Activated CD8-positive, alpha-beta T cell treated with anti-CD3 and anti-CD28 coated beads, Interleukin-2, amount 10 ng/mL, durations not matched to agents 7 days and 5 days (primary cell): ENCODE results near the gene C1QL4. TPM values are rescaled to one million over a fixed set of nuclear protein-coding genes. Genes with fewer than 3 reads are reported as not detected.

Experiments
- ATAC-seq: fragments of 150-1000 bp; cut with Tn5 transposase; one replicate; pipeline ENCODE4 v1.10.0; 2021; ENCODE audit warnings: moderate library complexity
- CTCF ChIA-PET: fragments of 350-600 bp; sonication (Branson Sonifier 250); formaldehyde crosslinking; loops from one replicate; lab custom pipeline; 2021; ENCODE audit warnings: antibody characterized with exemption; lab: Charles Lee
- POLR2A ChIA-PET: fragments of 350-600 bp; sonication (Branson Sonifier 250); formaldehyde crosslinking; loops from one replicate; lab custom pipeline; 2021; ENCODE audit warnings: antibody characterized with exemption; lab: Charles Lee
- DNase-seq: peaks from one replicate; pipeline ENCODE4 v3.0.0-alpha.2; 2020
- H3K27ac Mint-ChIP-seq: one replicate; pipeline ENCODE4 v1.8.0; 2021; ENCODE audit warnings: mild to moderate bottlenecking, mixed read lengths
- H3K27me3 Mint-ChIP-seq: one replicate; pipeline ENCODE4 v1.8.0; 2021; ENCODE audit warnings: low read depth, mixed read lengths
- H3K36me3 Mint-ChIP-seq: one replicate; pipeline ENCODE4 v1.8.0; 2021; ENCODE audit warnings: low read depth, mixed read lengths
- H3K4me1 Mint-ChIP-seq: one replicate; pipeline ENCODE4 v1.8.0; 2021; ENCODE audit warnings: low read depth, mixed read lengths
- H3K4me3 Mint-ChIP-seq: one replicate; pipeline ENCODE4 v1.8.0; 2021; ENCODE audit warnings: mild to moderate bottlenecking, mixed read lengths
- H3K9me3 Mint-ChIP-seq: one replicate; pipeline ENCODE4 v1.8.0; 2022; ENCODE audit warnings: mixed read lengths; ENCODE audit not compliant: insufficient read depth
- total RNA-seq, 2 experiments: library from RNA; stranded (reverse); gene quantifications; one replicate each; pipeline ENCODE4 v1.2.3, GENCODE V29; 2021

C1QL4 gene
- total RNA-seq, 2 experiments from 2014 or later: not detected

DNA sequence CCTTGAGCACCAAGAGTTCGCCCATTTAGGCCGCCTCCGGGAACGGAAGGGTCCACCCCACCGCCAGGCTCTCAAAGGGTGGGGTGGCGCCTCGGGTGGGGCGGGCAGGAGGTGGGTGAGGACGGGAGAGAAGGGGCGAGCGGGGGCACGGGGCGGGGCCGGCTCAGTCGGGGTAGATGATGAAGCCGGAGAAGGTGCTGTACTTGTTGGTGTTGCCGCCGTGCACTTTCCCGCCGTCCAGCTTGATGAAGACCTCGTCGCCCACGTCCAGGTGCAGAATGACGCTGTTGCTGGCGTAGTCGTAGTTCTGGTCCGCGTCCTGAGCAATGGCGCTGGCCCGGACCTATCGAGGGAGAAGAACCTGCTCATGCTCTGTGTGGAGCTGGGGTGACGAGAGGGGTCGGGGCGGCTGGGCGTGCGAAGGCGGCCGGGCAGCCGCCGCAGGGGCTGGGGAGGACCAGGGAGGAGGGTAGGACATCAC is 4.1 kb downstream of the C1QL4 start:
- ChIA-PET CTCF (interaction anchor here (1.0 to 3.6 kb wide), 7 partner anchors 10 to 40 kb away, joined by 3 to 37 read pairs (median 12); partner anchors contain the start of genes DNAJC22, SPATS2 and TROAP), POLR2A (interaction anchor here (1.0 to 2.5 kb wide), 3 partner anchors 10 to 15 kb away, joined by 3 to 12 read pairs (median 7); partner anchors contain the start of gene TROAP)
- peaks cover 39% of the 10 kb centered on the region for H3K27me3 Mint-ChIP-seq
- DNase-seq (no peak), ATAC-seq (no peak)
- H3K4me3 Mint-ChIP-seq: no peak overlapping the region
- no peaks in the 10 kb centered on the region for H3K9me3 Mint-ChIP-seq
- peaks cover 37% of the 10 kb centered on the region for H3K36me3 Mint-ChIP-seq
- H3K4me1 Mint-ChIP-seq: peaks cover 17% of the 10 kb centered on the region
- H3K27ac Mint-ChIP-seq: no peak overlapping the region

DNA sequence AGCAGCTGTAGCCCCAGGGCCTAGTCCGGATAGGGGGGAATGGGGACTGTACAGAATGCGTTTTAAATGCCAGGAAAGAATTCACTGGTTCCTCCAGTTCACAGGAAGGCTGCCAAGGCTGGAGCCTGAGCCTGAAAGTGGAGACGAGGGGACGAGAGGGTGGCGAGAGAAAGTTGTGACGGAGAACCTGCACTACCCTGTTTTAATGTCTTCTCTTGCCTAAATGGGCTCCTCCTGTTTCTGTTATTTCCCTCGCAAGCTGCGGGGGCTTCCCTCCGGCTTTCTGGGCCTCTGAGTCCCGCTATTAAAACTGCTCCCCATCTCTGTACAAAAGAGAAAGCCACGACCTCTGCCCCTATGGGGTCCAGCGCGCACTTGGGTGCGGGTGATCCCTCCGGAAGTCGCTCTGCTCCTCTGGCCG is 4.5 kb downstream of the C1QL4 start:
- peaks cover 34% of the 10 kb centered on the region for H3K27me3 Mint-ChIP-seq
- no peak for ATAC-seq
- no peak for DNase-seq
- no peak overlapping the region for H3K27ac Mint-ChIP-seq
- CTCF ChIA-PET: interaction anchor here (1.0 to 3.6 kb wide), 13 partner anchors 10 to 249 kb away, joined by 3 to 37 read pairs (median 9); partner anchors contain the start of genes DNAJC22, PRPH, SPATS2 and TROAP
- POLR2A ChIA-PET: interaction anchor here (0.9 to 2.2 kb wide), 3 partner anchors 10 to 202 kb away, joined by 3 to 12 read pairs (median 3); partner anchors contain the start of genes TROAP and TUBA1B
- H3K36me3 Mint-ChIP-seq: peaks cover 42% of the 10 kb centered on the region
- H3K4me1 Mint-ChIP-seq: peaks cover 12% of the 10 kb centered on the region
- H3K9me3 Mint-ChIP-seq: no peaks in the 10 kb centered on the region
- H3K4me3 Mint-ChIP-seq: no peak overlapping the region

DNA sequence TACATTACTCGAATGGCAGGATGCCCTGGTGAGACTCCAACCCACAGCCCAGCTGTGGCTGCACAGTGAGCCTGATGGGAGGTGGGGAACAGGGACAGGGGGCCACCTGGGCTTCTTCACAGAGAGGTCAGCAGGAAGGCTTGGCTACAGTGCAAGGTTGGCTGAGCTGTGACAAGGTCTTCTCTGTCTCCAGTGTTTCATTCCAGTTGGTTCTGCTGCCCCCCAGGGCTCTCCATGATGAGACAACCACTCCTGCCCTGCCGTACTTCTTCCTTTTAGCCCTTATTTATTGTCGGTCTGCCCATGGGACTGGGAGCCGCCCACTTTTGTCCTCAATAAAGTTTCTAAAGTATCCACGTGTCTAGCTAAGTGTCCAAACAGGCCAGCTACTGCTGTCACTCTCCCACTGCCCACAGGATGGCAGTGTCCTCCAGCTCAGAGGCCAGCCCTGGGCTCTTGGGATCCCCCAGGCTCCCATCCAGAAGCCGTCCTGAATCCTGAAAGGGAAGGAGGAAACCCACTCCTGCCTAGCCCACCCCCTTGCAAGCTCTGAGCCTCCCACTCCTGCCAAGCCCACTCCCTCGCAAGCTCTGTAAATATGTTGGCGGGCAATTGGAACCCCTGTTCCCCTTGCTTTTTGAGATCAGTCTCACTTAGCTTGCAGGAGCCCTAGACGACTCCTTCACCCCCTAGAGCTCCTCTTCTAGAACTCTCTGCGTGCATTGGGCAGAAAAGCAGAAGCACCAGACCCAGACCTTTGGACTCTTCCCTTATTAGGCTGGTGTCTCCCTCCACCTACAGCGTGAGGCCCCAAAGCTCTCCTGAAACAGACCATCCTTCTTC is 5.4 kb downstream of the C1QL4 start:
- ATAC-seq (no peak), DNase-seq (no peak)
- CTCF ChIA-PET: interaction anchor here (0.7 to 3.6 kb wide), 19 partner anchors 9 to 250 kb away, joined by 3 to 37 read pairs (median 5); partner anchors contain the start of genes DNAJC22, PRPH, SPATS2 and TROAP
- H3K4me3 Mint-ChIP-seq: no peak overlapping the region
- H3K4me1 Mint-ChIP-seq: peaks cover 4% of the 10 kb centered on the region
- H3K36me3 Mint-ChIP-seq: peaks cover 50% of the 10 kb centered on the region
- no peak overlapping the region for H3K27ac Mint-ChIP-seq
- POLR2A ChIA-PET: interaction anchor here (0.9 to 2.2 kb wide), 3 partner anchors 9 to 201 kb away, joined by 3 to 12 read pairs (median 4); partner anchors contain the start of genes TROAP and TUBA1B
- no peaks in the 10 kb centered on the region for H3K9me3 Mint-ChIP-seq
- peaks cover 27% of the 10 kb centered on the region for H3K27me3 Mint-ChIP-seq

DNA sequence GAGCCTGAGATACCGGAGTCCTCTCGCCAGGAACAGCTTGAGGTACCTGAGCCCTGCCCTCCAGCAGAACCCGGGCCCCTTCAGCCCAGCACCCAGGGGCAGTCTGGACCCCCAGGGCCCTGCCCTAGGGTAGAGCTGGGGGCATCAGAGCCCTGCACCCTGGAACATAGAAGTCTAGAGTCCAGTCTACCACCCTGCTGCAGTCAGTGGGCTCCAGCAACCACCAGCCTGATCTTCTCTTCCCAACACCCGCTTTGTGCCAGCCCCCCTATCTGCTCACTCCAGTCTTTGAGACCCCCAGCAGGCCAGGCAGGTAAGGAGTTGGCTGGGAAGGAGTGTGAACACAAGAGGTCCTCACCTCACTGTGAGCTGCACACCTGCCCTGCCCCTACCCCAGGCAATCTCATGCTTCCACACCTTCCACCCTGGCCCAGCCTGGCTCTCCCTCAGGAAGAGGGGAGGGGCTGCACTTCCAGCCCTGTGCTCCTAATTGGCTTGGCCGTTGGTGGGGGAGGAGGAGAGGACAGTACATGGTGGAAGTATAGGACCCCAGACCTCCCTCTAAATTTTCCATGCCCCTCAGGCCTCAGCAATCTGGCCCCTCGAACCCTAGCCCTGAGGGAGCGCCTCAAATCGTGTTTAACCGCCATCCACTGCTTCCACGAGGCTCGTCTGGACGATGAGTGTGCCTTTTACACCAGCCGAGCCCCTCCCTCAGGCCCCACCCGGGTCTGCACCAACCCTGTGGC is 6.2 kb downstream of the C1QL4 start:
- ChIA-PET CTCF (interaction anchor here (0.7 to 3.6 kb wide), 18 partner anchors 8 to 250 kb away, joined by 3 to 37 read pairs (median 6); partner anchors contain the start of genes DNAJC22, PRPH, SPATS2 and TROAP), POLR2A (interaction anchor here (0.9 to 2.2 kb wide), 2 partner anchors 8 to 67 kb away, joined by 4 to 12 read pairs; partner anchors contain the start of gene TROAP)
- Mint-ChIP-seq H3K9me3 (no peaks in the 10 kb centered on the region), H3K27ac (no peak overlapping the region), H3K4me3 (no peak overlapping the region), H3K4me1 (peaks cover 9% of the 10 kb centered on the region), H3K36me3 (peaks cover 58% of the 10 kb centered on the region), H3K27me3 (peaks cover 24% of the 10 kb centered on the region)
- DNase-seq (no peak), ATAC-seq (no peak)

DNA sequence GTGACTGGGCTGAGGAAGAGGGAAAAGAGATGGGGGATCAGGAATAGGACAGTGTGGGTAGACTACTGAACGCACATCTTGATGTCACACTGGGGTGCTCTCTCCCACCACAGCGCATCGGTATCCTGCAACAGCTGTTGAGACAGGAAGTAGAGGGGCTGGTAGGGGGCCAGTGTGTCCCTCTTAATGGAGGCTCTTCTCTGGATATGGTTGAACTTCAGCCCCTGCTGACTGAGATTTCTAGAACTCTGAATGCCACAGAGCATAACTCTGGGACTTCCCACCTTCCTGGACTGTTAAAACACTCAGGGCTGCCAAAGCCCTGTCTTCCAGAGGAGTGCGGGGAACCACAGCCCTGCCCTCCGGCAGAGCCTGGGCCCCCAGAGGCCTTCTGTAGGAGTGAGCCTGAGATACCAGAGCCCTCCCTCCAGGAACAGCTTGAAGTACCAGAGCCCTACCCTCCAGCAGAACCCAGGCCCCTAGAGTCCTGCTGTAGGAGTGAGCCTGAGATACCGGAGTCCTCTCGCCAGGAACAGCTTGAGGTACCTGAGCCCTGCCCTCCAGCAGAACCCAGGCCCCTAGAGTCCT is 6.9 kb downstream of the C1QL4 start:
- ChIA-PET POLR2A (no interaction called here), CTCF (interaction anchor here (1.0 to 3.6 kb wide), 2 partner anchors 8 to 41 kb away, joined by 4 to 18 read pairs; no protein-coding TSS in a partner anchor)
- DNase-seq (no peak), ATAC-seq (no peak)
- H3K4me1 Mint-ChIP-seq: peaks cover 10% of the 10 kb centered on the region
- no peak overlapping the region for H3K27ac Mint-ChIP-seq
- H3K27me3 Mint-ChIP-seq: peaks cover 17% of the 10 kb centered on the region
- peaks cover 62% of the 10 kb centered on the region for H3K36me3 Mint-ChIP-seq
- no peak overlapping the region for H3K4me3 Mint-ChIP-seq
- H3K9me3 Mint-ChIP-seq: no peaks in the 10 kb centered on the region

DNA sequence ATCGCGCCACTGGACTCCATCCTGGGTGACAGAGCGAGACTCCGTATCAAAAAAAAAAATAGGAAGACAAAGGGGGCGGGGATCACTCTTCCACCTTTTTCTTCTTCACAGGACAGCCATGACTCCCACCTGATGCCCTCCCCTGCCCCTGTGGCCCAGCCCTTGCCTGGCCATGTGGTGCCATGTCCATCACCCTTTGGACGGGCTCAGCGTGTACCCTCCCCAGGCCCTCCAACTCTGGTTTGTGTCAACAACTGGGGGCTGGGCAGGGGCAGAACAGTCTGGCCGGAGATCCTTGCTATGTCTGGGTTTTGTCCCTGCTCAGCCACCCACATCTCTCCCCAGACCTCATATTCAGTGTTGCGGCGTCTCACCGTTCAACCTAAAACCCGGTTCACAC is 8.2 kb downstream of the C1QL4 start:
- Mint-ChIP-seq H3K4me1 (peaks cover 17% of the 10 kb centered on the region), H3K36me3 (peaks cover 68% of the 10 kb centered on the region), H3K9me3 (no peaks in the 10 kb centered on the region), H3K27me3 (peaks cover 8% of the 10 kb centered on the region), H3K4me3 (no peak overlapping the region), H3K27ac (no peak overlapping the region)
- ATAC-seq (no peak), DNase-seq (no peak)
- ChIA-PET POLR2A (no interaction called here), CTCF (interaction anchor here (3.6 kb wide), 1 partner anchor 40 kb away, joined by 18 read pairs; no protein-coding TSS in a partner anchor)

DNA sequence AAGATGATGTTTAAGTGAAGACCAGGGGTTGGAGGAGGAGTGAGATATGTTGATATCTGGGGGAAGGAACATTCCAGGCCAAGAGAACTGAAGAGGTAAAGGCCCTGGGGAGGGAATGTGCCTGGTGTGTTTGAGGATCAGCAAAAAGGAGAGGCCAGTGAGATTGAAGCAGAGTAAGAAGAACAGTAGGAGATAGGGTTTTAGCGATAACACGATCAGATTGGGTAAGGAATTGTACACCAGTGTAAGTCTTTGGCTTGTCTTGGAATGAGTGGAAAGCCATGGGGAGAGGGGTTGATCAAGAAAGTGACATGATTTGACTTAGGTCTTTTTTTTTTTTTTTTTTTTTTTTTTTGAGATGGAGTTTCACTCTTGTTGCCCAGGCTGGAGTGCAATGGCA is 9.1 kb downstream of the C1QL4 start:
- Mint-ChIP-seq H3K4me3 (no peak overlapping the region), H3K27me3 (peaks cover 3% of the 10 kb centered on the region), H3K27ac (peak overlapping the region; percentile 4), H3K9me3 (no peaks in the 10 kb centered on the region), H3K4me1 (peaks cover 22% of the 10 kb centered on the region), H3K36me3 (peaks cover 73% of the 10 kb centered on the region)
- DNase-seq (no peak), ATAC-seq (no peak)
- POLR2A ChIA-PET: no interaction called here
- CTCF ChIA-PET: no interaction called here

DNA sequence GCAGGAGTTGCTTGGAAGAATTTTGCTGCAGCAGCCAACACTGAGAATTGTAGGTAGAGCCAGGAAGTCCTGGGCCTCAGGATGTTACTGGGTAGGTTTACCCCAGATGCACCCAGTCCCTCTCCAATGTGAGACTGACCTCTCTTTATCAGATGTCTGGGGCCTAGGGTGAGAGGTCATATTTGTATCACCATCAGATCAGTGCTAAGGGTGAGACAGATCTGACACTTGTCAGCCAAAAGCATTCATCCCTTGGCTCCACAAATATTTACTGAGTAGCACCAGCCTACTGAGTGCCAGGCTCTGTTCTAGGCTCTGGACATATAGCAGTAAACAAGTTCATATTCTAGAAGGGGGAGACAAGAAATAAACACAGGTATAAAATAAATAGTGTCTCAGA is 9.6 kb downstream of the C1QL4 start:
- H3K9me3 Mint-ChIP-seq: no peaks in the 10 kb centered on the region
- ATAC-seq (no peak), DNase-seq (no peak)
- no peak overlapping the region for H3K27ac Mint-ChIP-seq
- H3K36me3 Mint-ChIP-seq: peaks cover 72% of the 10 kb centered on the region
- POLR2A ChIA-PET: no interaction called here
- H3K4me1 Mint-ChIP-seq: peaks cover 23% of the 10 kb centered on the region
- no peak overlapping the region for H3K4me3 Mint-ChIP-seq
- CTCF ChIA-PET: no interaction called here
- no peaks in the 10 kb centered on the region for H3K27me3 Mint-ChIP-seq

DNA sequence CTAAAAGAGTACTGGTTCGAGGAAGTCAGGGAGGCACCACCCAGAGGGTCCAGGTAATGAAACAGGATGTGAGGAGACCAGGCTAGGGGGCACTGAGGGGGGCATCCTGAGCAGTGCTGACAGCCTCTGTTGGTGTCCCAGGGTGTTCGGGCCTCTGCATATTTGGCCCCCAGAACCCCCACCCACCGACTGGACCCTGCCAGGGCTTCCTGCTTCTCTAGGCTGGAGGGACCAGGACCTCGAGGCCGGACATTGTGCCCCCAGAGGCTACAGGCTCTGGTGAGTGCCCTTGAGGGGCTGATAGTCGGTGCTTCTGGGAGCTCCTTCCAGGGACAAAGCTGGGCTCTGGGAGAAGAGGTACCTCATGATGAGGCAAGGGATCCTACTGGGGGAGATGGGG is 11.4 kb downstream of the C1QL4 start:
- peaks cover 32% of the 10 kb centered on the region for H3K4me1 Mint-ChIP-seq
- ChIA-PET POLR2A (no interaction called here), CTCF (interaction anchor here (0.9 to 6.4 kb wide), 3 partner anchors 17 to 37 kb away, joined by 4 to 43 read pairs (median 5); no protein-coding TSS in a partner anchor)
- no peak for DNase-seq
- H3K36me3 Mint-ChIP-seq: peaks cover 56% of the 10 kb centered on the region
- peak overlapping the region; percentile 52 for H3K27ac Mint-ChIP-seq
- H3K9me3 Mint-ChIP-seq: no peaks in the 10 kb centered on the region
- H3K27me3 Mint-ChIP-seq: no peaks in the 10 kb centered on the region
- no peak for ATAC-seq
- H3K4me3 Mint-ChIP-seq: no peak overlapping the region

DNA sequence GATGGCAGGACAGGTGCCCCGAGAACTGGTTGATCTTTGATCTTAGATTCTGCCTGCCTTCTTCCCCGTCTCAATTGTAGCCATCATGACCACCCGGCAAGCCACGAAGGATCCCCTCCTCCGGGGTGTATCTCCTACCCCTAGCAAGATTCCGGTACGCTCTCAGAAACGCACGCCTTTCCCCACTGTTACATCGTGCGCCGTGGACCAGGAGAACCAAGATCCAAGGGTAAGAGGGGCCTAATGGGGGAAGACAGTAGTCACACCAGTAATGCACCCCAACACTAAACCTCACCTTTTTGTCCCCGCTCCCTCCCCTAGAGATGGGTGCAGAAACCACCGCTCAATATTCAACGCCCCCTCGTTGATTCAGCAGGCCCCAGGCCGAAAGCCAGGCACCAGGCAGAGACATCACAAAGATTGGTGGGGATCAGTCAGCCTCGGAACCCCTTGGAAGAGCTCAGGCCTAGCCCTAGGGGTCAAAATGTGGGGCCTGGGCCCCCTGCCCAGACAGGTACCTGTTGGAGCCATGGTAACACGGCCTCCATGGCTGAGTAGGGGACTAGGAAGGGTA is 13.4 kb downstream of the C1QL4 start:
- POLR2A ChIA-PET: interaction anchor here (0.6 to 3.1 kb wide), 14 partner anchors 8 to 472 kb away, joined by 3 to 22 read pairs (median 7); partner anchors contain the start of genes PRPH, SPATS2, TMBIM6 and TUBA1A

More for the DNA sequence above, 13.4 kb downstream of the C1QL4 start:
- CTCF ChIA-PET: interaction anchor here (0.7 to 6.4 kb wide), 10 partner anchors 9 to 308 kb away, joined by 3 to 43 read pairs (median 12); partner anchors contain the start of genes C1QL4, DNAJC22 and PRPH
- Mint-ChIP-seq H3K36me3 (peaks cover 43% of the 10 kb centered on the region), H3K27me3 (no peaks in the 10 kb centered on the region), H3K27ac (peak overlapping the region; percentile 99), H3K9me3 (no peaks in the 10 kb centered on the region), H3K4me1 (peaks cover 32% of the 10 kb centered on the region), H3K4me3 (peak overlapping the region; percentile 100)
- DNase-seq (no peak), ATAC-seq (no peak)
